ENCODE data around the gene CHP1.

The CHP1 gene

GRCh38 chr15:41230650-41231421 is at the start of gene CHP1, which contains the start of gene EXD1:
Gene CHP1 (plus strand): TSS chr15:41231268. CDS start chr15:41231383, 115 bp downstream.
Gene EXD1 (minus strand): TSS chr15:41230757. CDS start chr15:41226575, 4,182 bp downstream.
- DNase-seq (ENCODE audit: extremely low read depth, low read depth), result peak; percentile 92
- TF ChIP-seq CTCF (IDR thresholded peaks at IDR 0.05; ENCODE audit: low read depth, low read length), result peak; percentile 93

GRCh38 chr15:41182266-41182665 is 48.8 kb upstream of the CHP1 start:
- DNase-seq (ENCODE audit: extremely low read depth, low read depth), result no peak
- no peak for TF ChIP-seq CTCF (IDR thresholded peaks at IDR 0.05; ENCODE audit: low read depth, low read length)

GRCh38 chr15:41183581-41183980 is 47.5 kb upstream of the CHP1 start:
- no peak for DNase-seq (ENCODE audit: extremely low read depth, low read depth)
- TF ChIP-seq CTCF (IDR thresholded peaks at IDR 0.05; ENCODE audit: low read depth, low read length), result no peak

- DNase-seq (ENCODE audit: extremely low read depth, low read depth), result no peak
- no peak for TF ChIP-seq CTCF (IDR thresholded peaks at IDR 0.05; ENCODE audit: low read depth, low read length)
Measured at GRCh38 chr15:41194444-41194843, 36.6 kb upstream of the CHP1 start.

GRCh38 chr15:41199470-41199869 is 31.6 kb upstream of the CHP1 start:
- DNase-seq (ENCODE audit: extremely low read depth, low read depth), result no peak
- no peak for TF ChIP-seq CTCF (IDR thresholded peaks at IDR 0.05; ENCODE audit: low read depth, low read length)

GRCh38 chr15:41203395-41203794 is 27.7 kb upstream of the CHP1 start:
- no peak for DNase-seq (ENCODE audit: extremely low read depth, low read depth)
- TF ChIP-seq CTCF (IDR thresholded peaks at IDR 0.05; ENCODE audit: low read depth, low read length), result no peak

GRCh38 chr15:41205315-41205714 is 25.8 kb upstream of the CHP1 start:
- DNase-seq (ENCODE audit: extremely low read depth, low read depth), result no peak
- TF ChIP-seq CTCF (IDR thresholded peaks at IDR 0.05; ENCODE audit: low read depth, low read length), result no peak
